GM21360 (cell line): ENCODE data around the gene MAD1L1.

Experiments
- ATAC-seq: cut with Tn5 transposase; IDR thresholded peaks from one replicate; pipeline ENCODE4 v1.9.1; 2021; ENCODE audit warnings: mild to moderate bottlenecking, moderate library complexity; ENCODE audit not compliant: unreplicated experiment

MAD1L1 gene

GRCh38 chr7:2201686-2202360 lies 30.9 kb downstream of the MAD1L1 start:
- ATAC-seq = no peak

- no peak for ATAC-seq
These were observed 31.6 kb downstream of the MAD1L1 start for GRCh38 chr7:2201128-2201527.

GRCh38 chr7:2200584-2200980 lies 32.2 kb downstream of the MAD1L1 start:
- ATAC-seq = no peak

GRCh38 chr7:2199956-2200583 lies 32.7 kb downstream of the MAD1L1 start:
- no peak for ATAC-seq

GRCh38 chr7:2199528-2199927 lies 33.2 kb downstream of the MAD1L1 start:
- no peak for ATAC-seq

- no peak for ATAC-seq
These were observed 34.0 kb downstream of the MAD1L1 start for GRCh38 chr7:2198760-2199159.

- no peak for ATAC-seq
These were observed 34.5 kb downstream of the MAD1L1 start for GRCh38 chr7:2198206-2198605.

- ATAC-seq = no peak
These were observed 35.1 kb downstream of the MAD1L1 start for GRCh38 chr7:2197436-2198155.

GRCh38 chr7:2196381-2197378 lies 36.1 kb downstream of the MAD1L1 start:
- no peak for ATAC-seq

GRCh38 chr7:2195400-2196246 lies 37.1 kb downstream of the MAD1L1 start:
- ATAC-seq = no peak

GRCh38 chr7:2193575-2194305 lies 39.0 kb downstream of the MAD1L1 start:
- no peak for ATAC-seq

- no peak for ATAC-seq
These were observed 39.8 kb downstream of the MAD1L1 start for GRCh38 chr7:2192831-2193534.

GRCh38 chr7:2191016-2191415 lies 41.7 kb downstream of the MAD1L1 start:
- ATAC-seq = no peak

- no peak for ATAC-seq
These were observed 42.2 kb downstream of the MAD1L1 start for GRCh38 chr7:2190531-2190930.

GRCh38 chr7:2186166-2186565 lies 46.6 kb downstream of the MAD1L1 start:
- ATAC-seq = no peak

GRCh38 chr7:2185715-2186114 lies 47.0 kb downstream of the MAD1L1 start:
- ATAC-seq = no peak

GRCh38 chr7:2182461-2182860 lies 50.3 kb downstream of the MAD1L1 start:
- ATAC-seq = no peak

GRCh38 chr7:2181077-2181854 lies 51.5 kb downstream of the MAD1L1 start:
- no peak for ATAC-seq
